MM.1S (cell line): ENCODE results near the gene PCDH7.

Experiments
- DNase-seq: peaks from one replicate; pipeline ENCODE4 v3.0.0-alpha.2; 2015
- H2AFZ ChIP-seq: fragments of 300-600 bp; sonication (generic); 2 replicates; pipeline ENCODE4 v1.6.0; 2016; ENCODE audit warnings: antibody characterized with exemption, low read length
- H3F3A ChIP-seq: fragments of 300-600 bp; sonication (generic); 2 replicates; pipeline ENCODE4 v1.6.1; 2016; ENCODE audit warnings: mild to moderate bottlenecking, antibody characterized with exemption, low read length, moderate library complexity, mixed read lengths; ENCODE audit not compliant: insufficient read depth
- H3K27ac ChIP-seq: fragments of 300-600 bp; sonication (generic); 2 replicates; pipeline ENCODE4 v1.5.1; 2016; ENCODE audit warnings: mild to moderate bottlenecking, low read length
- H3K27me3 ChIP-seq: fragments of 300-600 bp; sonication (generic); replicated peaks from 2 replicates; pipeline ENCODE4 v1.6.0; 2016; ENCODE audit warnings: low read length; ENCODE audit not compliant: insufficient read depth
- H3K36me3 ChIP-seq: fragments of 300-600 bp; sonication (generic); replicated peaks from 2 replicates; pipeline ENCODE4 v1.6.1; 2016; ENCODE audit warnings: mild to moderate bottlenecking, low read length, mixed read lengths; ENCODE audit not compliant: insufficient read depth
- H3K4me1 ChIP-seq: fragments of 300-600 bp; sonication (generic); 2 replicates; pipeline ENCODE4 v1.6.1; 2016; ENCODE audit warnings: low read length, mixed read lengths
- H3K4me2 ChIP-seq: fragments of 300-600 bp; sonication (generic); 2 replicates; pipeline ENCODE4 v1.6.0; 2016; ENCODE audit warnings: low read depth, low read length
- H3K4me3 ChIP-seq: fragments of 300-600 bp; sonication (generic); 2 replicates; pipeline ENCODE4 v1.5.1; 2016; ENCODE audit warnings: low read length, mixed read lengths
- H3K79me2 ChIP-seq: fragments of 300-600 bp; sonication (generic); 2 replicates; pipeline ENCODE4 v1.6.1; 2016; ENCODE audit warnings: mixed run types, low read length, mixed read lengths
- H3K9ac ChIP-seq: fragments of 300-600 bp; sonication (generic); 2 replicates; pipeline ENCODE4 v1.6.1; 2016; ENCODE audit warnings: low read length, mixed read lengths
- H3K9me2 ChIP-seq: fragments of 300-600 bp; sonication (generic); replicated peaks from 2 replicates; pipeline ENCODE4 v1.6.1; 2016; ENCODE audit warnings: mild to moderate bottlenecking, low read length, mixed read lengths; ENCODE audit not compliant: insufficient read depth
- H3K9me3 ChIP-seq: fragments of 300-600 bp; sonication (generic); replicated peaks from 2 replicates; pipeline ENCODE4 v1.6.1; 2016; ENCODE audit warnings: mild to moderate bottlenecking, low read length, mixed read lengths; ENCODE audit not compliant: insufficient read depth
- H4K20me1 ChIP-seq: fragments of 300-600 bp; sonication (generic); 2 replicates; pipeline ENCODE4 v1.6.1; 2016; ENCODE audit warnings: mild to moderate bottlenecking, low read length, moderate library complexity, mixed read lengths; ENCODE audit not compliant: insufficient read depth
- CTCF ChIP-seq: fragments of 300-600 bp; sonication (generic); IDR thresholded peaks from 2 replicates; pipeline ENCODE4 v1.5.1; 2016; ENCODE audit warnings: antibody characterized with exemption, low read length, mixed read lengths
- EZH2 ChIP-seq: fragments of 300-600 bp; sonication (generic); optimal IDR thresholded peaks from 2 replicates; pipeline ENCODE3; 2017; ENCODE audit warnings: low read depth, mild to moderate bottlenecking, antibody characterized with exemption, low read length, mixed read lengths
- EZH2phosphoT487 ChIP-seq: fragments of 300-600 bp; sonication (generic); IDR thresholded peaks from 2 replicates; pipeline ENCODE4 v1.6.1; 2018; ENCODE audit warnings: antibody characterized with exemption, low read length

Gene PCDH7

GRCh38 chr4:30714408-30715031, 5.6 kb upstream of the PCDH7 start:
- Histone ChIP-seq H3K4me2 (no peak overlapping the region), H3K9me2 (no peaks in the 10 kb centered on the region), H3K9me3 (no peaks in the 10 kb centered on the region), H3K4me1 (peaks cover 6% of the 10 kb centered on the region; the same call in 1 of the 2 replicates), H3K4me3 (no peak overlapping the region), H3K79me2 (no peaks in the 10 kb centered on the region), H2AFZ (no peak overlapping the region), H4K20me1 (no peaks in the 10 kb centered on the region), H3K9ac (no peak overlapping the region), H3K36me3 (no peaks in the 10 kb centered on the region), H3K27me3 (no peaks in the 10 kb centered on the region), H3F3A (peaks cover 8% of the 10 kb centered on the region; the same call in 1 of the 2 replicates), H3K27ac (no peak overlapping the region)
- DNase-seq: peak; percentile 42
- TF ChIP-seq CTCF: peak; percentile 81
- TF ChIP-seq EZH2phosphoT487: no peak

- Histone ChIP-seq H4K20me1 (no peaks in the 10 kb centered on the region), H3F3A (peaks cover 8% of the 10 kb centered on the region; the same call in 1 of the 2 replicates), H3K4me1 (peaks cover 6% of the 10 kb centered on the region; the same call in 1 of the 2 replicates), H3K36me3 (no peaks in the 10 kb centered on the region), H3K9ac (peak overlapping the region; percentile 6; the same call in 1 of the 2 replicates), H3K9me2 (no peaks in the 10 kb centered on the region), H3K9me3 (no peaks in the 10 kb centered on the region), H3K4me3 (peak overlapping the region; percentile 59), H3K27me3 (no peaks in the 10 kb centered on the region), H2AFZ (peak overlapping the region; percentile 17), H3K79me2 (no peaks in the 10 kb centered on the region), H3K4me2 (peak overlapping the region; percentile 75), H3K27ac (no peak overlapping the region; the same call in 1 of the 2 replicates)
- peak; percentile 57 for DNase-seq
- TF ChIP-seq CTCF (peak; percentile 63), EZH2phosphoT487 (no peak), EZH2 (no peak)
Observed at GRCh38 chr4:30716158-30716557, 4.0 kb upstream of the PCDH7 start.

GRCh38 chr4:30716681-30717207, 3.4 kb upstream of the PCDH7 start:
- Histone ChIP-seq H3K27me3 (no peaks in the 10 kb centered on the region), H3K79me2 (no peaks in the 10 kb centered on the region), H3K4me2 (peak overlapping the region; percentile 75), H3K4me1 (peaks cover 6% of the 10 kb centered on the region; the same call in 1 of the 2 replicates), H3K9me3 (no peaks in the 10 kb centered on the region), H3K36me3 (no peaks in the 10 kb centered on the region), H2AFZ (peak overlapping the region; percentile 54), H3K27ac (peak overlapping the region; percentile 12; the same call in 1 of the 2 replicates), H3F3A (peaks cover 8% of the 10 kb centered on the region; the same call in 1 of the 2 replicates), H4K20me1 (no peaks in the 10 kb centered on the region), H3K4me3 (peak overlapping the region; percentile 59), H3K9ac (peak overlapping the region; percentile 6; the same call in 1 of the 2 replicates), H3K9me2 (no peaks in the 10 kb centered on the region)
- peak; percentile 76 for DNase-seq
- TF ChIP-seq EZH2: no peak
- no peak for TF ChIP-seq EZH2phosphoT487
- TF ChIP-seq CTCF: no peak
